GM19043 (cell line): Measurements from ENCODE around the gene HPS6.

ENCODE experiments used
- ATAC-seq: cut with Tn5 transposase; IDR thresholded peaks from one replicate; pipeline ENCODE4 v1.9.1; 2021; ENCODE audit warnings: low read depth; ENCODE audit not compliant: unreplicated experiment

Gene HPS6

DNA sequence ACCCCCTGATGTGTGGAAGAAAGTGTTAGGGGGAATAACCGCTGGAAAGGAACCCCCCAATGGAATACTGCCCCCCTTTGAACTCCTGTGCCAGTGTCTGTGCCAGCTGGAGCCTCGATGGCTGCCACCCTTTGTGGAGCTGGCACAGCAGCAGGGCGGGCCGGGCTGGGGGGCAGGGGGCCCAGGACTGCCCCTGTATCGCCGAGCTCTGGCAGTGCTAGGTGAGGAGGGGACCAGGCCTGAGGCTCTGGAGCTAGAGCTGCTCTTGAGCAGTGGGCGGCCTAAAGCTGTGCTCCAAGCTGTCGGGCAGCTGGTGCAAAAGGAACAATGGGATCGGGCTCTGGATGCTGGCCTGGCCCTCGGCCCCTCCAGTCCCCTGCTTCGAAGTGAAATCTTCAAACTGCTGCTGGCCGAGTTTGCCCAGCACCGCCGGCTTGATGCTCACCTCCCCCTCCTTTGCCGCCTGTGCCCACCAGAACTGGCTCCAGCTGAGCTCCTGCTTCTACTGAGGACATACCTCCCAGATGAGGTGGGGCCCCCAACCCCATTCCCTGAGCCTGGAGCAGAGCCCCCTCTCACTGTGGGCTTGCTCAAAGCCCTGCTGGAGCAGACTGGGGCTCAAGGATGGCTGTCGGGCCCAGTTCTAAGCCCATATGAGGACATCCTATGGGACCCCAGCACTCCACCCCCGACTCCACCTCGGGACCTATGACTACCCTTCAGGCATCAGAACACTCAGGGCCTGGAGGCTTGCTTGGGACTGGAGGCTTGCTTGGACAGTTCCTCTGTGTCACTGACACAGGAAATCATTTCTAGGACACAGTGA is 2.2 kb downstream of the HPS6 start:
- no peak for ATAC-seq

DNA sequence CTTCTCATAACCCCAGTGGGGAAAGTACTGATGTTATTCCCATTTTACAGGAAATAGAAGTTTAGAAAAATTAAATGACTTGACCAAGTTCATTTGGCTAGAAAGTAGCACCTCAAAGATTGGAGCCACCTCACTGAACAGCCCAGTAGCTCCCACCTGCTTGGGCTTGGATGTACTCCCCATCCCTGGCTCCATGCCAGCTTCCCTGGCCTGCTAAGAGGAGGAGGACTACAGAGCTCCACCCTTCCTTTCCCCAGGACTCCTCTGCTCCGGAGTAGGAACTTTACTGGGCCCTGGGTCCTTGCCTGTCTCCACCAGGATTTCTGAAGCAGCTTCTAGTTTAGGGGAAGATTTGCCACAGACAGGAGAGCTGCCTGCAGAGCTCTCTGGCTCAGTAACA is 3.1 kb downstream of the HPS6 start:
- no peak for ATAC-seq

DNA sequence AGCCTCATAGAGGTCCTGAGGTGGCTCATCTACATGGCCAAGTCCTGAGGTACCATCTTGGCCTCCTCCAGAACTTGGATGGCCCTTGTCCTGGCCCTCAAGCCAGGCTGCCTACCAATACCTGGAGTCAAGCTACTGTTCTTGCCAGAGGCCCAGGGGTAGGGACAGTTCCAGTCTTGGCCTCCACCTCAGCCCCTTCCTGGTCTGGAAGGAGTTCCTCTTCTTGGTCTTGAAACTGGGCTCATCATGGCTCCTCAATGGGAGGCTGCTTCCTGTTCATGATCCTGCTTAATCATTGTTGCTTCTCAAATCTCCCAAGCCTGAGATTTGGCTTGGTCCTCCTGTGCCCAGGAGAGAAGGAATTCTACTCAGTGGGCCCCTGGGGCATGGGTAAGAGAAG is 3.9 kb downstream of the HPS6 start:
- ATAC-seq: no peak

DNA sequence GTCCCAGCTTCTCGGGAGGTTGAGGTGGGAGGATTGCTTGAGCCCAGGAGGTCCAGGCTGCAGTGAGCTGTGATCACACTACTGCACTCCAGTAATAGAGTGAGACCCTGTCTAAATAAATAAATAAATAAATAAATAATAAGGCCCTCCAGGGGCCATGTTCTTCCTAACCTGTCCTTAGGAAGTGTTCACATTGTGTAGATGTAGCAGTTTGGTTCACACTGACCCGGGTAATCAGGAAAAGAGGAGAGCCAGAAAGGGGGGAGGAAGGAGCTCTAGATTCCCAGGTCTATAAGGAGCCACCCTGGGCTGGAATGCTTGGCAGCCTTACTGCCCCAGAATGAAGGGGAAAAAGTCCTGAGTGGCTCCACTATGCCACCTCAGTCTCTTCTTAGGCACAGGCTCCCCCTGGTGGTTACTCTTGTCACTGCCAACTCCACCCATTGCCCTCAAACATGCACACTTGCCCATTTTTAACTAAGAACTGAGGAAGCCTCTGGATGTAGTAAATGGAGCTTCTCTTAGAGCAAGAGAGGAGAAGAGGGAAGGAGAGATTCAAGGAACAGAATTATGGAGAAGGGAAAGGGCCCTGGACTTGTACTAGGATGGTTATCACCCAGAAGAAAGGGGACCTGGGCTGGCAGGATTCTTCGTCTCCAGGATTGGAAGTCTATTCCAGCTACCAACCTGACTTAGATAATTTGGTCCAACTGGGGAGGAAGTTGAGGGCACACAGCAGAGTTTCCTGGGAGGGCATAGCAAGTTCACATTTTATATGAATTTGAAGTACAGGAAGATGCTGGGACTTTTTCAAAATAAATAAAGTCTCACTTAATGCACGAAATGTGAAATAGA is 7.8 kb downstream of the HPS6 start:
- ATAC-seq: peak; percentile 63

DNA sequence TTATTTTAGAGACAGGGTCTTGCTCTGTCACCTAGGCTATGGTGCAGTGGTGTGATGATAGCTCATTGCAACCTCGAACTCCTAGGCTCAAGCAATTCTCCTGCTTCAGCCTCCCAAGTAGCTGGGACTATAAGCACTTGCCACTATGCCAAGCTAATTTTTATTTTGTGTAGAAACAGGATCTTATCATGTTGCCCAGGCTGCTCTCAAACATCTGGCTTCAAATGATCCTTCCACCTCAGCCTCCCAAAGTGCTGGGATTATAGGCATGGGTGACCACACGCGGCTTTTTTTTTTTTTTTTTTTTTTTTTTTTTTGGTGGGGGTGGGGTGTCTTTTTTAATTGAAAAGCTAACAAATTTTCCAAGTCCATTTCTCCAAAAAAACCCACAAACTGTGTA is 18.4 kb downstream of the HPS6 start:
- ATAC-seq: no peak

DNA sequence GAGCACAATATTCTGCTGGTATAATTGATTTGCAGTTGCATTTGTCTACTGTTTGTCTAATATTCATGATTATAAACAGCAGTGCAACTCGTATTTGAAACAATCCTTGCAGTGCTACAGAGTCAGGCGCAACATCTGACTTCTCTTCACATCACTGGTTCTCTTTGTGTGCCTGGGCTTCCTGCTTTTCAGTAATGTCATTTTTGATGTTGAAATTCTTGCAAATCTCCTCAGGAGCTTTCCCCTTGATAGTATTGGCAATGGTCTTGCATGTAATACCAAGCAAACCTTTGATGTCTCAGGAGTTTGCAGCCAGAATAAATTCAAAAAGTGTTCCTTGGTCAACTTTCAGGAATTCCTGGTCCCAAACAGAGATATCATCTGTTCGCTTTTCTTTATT is 20.2 kb downstream of the HPS6 start:
- no peak for ATAC-seq

DNA sequence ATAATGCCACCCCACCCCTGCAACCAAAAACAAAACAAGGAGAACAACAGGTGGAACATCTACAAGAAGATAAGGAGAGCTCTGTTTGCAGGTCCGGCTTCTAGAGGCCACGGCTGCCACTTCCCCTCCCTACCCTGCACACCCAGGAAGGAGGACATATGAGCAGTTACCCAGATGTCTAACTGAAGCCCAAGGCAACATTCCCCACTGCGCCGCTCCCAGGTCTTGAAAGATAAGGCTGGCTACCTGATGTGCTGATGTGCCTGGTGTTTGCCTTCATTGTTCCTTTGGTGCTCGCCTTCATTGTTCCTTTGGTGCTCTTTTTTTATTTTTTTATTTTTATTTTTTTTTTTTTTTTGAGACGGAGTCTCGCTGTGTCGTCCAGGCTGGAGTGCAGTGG is 21.0 kb downstream of the HPS6 start:
- ATAC-seq: no peak

DNA sequence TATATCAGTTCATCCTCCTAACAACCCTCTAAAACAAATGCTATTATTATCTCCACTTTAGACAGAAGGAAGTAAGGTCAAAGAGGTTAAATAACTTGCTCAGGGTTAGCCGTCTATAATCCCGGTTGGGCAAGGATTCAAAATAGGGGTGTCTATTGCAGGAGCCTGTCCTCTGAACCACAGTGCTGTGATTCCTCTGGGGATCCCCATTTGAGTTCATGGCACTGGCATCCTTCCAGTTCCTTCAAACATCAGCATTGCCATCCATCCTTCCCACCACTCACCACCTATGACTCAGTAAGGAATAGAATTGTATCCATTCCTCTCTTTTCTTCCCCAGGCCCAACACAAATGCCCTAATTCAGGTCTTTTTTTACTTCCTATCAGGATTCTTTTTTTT is 25.6 kb downstream of the HPS6 start:
- no peak for ATAC-seq

DNA sequence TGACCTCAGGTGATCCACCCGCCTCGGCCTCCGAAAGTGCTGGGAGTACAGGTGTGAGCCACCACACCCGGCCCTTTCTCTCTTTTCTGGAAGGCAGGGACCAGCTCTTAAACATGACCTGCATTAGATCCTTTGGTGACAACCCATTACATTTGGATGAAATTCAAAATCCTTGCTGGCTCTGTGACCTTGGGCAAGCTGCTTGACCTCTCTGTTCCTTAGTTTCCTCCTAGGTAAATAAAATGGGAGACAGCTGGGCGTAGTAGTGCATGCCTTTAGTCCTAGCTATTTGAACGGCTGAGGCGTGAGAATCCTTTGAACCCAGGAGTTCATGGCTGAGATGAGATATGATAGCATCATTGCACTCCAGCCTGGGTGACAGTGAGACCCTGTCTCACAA is 31.3 kb downstream of the HPS6 start:
- no peak for ATAC-seq

DNA sequence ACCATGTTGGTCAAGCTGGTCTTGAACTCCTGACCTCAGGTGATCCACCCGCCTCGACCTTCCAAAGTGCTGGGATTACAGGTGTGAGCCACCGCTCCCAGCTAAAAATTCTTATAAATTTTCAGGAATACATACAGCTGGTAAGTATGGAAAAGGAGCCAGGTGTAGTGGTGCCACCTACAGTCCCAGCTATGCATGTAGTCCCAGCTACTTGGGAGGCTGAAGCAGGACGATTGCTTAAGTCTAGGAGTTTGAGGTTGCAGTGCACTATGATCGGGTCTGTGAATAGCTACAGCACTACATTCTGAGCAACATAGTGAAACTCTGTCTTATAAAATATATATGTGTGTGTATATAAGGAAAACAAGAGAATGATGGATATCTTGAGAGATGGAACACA is 36.0 kb downstream of the HPS6 start:
- ATAC-seq: no peak

DNA sequence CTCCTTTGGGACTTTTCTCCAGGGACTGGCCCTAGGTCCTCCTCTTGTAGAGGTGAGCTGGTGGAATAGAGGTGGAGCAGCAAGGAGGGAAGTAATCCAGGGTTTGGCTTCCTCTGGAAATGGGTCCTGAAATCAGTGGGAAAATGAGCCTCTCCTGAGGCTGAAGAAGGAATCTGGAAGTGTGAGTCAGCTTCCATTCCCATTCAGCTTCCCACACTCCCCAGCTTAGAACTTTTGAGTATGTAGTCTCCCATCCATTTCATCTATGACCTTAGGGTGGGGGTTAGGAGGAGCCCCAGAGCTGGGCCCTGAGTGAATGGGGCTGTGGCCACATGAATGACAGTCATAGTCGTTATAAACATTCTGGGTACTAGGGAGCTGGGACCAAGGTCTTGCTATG is 37.3 kb downstream of the HPS6 start:
- ATAC-seq: no peak

DNA sequence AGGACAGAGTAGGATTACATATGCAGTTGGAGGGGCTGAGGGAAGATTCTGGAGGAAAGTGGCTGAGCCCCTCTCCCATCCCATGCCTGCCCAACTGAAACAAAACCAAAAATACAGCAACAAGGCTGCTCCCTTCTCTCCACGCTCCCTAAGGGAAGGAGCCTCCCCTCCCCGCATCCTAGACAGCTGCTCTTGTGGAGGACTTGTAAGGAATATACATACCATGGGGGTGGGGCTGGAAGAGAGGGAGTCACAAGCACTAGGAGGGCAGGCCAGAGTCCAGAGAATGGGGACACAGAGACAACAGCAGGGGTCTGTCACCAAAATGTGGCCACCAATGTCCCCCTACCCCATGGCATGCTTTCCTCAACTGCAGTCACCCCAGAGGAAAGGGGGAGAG is 41.8 kb downstream of the HPS6 start:
- no peak for ATAC-seq

DNA sequence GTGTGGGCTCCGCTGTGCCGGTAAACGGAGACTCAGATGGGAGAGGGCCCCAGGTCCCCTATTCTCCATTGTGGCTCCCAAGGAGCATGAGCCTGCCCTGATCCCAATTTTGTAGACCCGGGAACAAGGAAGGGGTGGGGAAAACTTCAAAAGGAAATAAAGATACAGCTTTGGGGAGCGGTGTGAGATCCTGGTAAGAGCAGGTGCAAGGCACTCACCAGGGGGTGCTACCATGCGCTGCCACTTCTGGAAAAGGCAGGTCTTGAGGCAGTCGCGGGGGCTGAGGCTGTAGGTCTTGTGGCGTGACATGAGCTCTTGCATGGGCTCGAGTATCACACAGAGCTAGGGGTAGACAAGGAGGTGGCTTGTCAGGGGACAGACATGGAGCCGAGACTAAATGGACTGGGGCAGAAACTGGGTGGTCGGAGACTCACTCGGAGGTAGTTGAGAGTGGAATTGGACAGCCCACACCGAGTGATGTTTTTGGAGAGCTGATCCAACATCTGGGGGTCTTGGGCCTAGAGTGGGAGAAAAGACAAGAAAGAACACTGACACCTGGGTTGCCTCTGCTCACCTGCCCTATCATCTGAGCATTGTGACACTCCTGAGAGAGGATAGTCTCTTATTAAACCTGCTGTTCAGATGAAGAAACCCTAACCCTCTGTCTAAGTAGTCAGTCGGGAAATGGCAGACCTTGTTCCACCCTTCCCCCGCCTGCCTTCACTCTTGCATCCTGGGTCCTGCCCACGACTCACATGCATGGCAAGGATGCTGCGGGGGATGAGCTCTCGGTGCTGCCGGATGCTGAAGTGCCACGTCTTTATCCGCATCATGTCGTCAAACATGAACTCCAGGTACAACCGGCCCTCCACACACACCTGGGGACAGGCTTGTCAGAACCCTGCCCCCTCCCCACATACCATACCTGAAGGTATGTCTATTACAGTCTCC is 44.3 kb downstream of the HPS6 start:
- no peak for ATAC-seq

DNA sequence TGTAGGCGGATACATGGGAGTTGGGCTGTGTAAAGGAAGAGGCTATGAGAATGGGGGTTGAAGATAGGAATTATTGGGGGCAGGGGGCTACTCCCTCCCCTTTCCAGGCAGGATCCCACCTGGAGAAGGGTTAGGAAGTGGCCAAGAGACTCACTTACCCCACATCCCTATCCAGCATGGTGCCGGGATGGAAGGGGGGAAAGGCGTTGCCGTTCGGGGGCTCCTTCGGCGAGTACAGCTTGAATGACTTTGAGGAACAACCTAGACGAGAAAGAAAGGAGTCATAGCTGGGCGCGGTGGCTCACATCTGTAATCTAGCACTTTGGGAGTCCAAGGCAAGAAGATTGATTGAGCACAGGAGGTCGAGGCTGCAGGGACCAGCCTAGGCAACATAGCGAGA is 46.1 kb downstream of the HPS6 start:
- ATAC-seq: no peak

DNA sequence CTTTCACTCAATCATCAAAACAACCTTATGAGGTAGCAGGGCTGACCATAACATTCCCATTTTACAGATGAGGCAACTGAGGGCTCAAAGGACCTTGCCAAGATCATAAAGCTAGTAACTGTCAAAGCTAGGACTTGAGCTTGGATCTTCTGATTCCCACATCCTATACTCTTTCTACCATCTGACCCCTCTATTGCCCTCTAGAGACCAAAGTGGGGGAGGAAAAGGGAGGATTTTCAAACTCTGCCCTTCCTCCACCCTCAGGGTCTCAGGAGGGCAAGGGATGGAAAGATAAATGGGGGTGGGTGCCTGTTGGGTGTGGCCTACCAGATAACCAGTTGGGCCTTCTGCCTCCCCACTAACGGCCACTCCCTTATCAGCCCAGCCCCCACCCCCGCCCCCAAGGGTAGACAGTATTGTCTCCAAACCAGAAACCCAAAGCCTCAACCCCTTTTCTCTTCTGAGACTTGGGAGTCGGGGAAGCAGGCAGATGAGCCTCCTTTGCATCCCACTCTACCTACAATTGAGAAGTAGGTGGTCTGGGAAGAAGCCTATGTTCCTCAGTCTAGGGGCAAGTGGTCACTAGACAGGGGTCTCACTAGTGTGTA is 47.2 kb downstream of the HPS6 start:
- no peak for ATAC-seq

DNA sequence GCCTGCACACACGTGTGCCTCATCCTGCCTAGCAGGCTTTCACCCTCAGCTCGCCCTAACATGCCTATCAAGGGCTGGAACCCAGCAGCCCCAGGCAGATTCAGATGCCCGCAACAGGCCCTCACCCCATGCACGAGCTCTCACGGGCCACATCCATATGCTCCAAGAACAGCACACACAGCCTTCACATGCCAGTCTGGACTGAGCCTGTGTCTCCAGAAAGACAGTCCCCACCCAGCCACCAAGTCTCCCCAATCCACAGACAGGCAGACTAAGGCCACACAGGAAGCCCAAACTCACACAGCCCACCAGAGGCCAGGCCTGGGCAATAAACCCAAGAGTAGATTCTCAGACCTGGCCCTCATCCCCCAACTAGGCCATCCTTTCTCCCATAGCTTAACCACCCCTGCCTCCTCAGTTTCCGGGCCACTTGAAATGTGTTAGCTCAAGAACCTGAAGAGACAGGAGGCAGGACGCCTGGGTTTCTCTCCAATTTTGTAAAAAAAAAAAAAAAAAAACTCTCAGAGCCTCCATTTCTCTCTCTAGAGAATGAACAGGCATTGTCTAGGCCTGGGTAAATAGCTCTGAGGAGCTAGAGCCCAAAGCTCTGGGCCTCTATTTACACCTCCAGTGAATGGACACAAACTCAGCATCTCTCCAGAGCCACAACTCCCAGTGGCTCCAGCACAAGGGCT is 48.3 kb downstream of the HPS6 start:
- ATAC-seq: no peak

DNA sequence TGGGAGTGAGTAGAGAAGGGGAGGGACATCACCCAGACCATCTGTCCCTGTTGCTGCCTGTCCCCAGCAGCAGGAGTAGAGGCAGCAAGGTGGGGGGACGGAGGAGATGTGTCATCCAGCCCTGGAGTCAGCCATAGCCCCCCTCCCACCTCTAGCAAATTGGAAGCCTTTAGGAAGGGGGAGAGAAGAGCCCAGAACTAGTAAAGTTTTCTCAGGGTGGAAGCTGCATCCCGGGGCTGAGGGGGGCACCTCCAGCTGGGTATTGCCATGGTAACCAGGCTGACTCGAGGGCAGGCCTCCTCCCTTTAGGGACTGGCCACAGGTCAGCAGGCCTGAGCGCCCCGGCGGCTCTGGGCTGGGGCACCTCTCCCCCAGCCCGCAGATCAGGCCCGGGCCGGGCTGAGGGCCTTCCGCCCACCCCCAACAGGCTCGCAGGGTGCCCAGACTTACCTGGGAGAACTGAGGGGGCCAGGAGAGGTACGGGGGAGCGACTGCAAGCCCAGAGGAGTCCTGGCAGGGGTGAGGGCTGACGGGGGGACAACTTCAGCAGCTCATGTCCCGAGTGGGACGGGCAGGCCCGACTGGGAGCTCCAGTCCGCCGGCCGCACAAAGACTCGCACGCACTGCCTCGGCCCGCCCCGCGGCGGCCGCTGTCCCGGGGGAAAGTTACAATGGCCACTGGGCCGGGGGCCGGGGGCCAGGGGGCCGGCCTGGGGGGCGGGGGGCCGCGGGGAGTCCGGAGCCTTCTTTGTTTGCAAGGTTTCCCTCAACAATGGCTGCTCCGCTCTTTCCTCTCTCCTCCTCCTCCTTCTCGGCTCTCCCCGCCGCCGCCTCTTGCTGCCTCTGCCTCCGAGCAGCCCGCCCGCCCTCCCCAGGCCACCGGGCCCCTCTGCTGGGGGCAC is 49.1 kb downstream of the HPS6 start:
- peak; percentile 6 for ATAC-seq

DNA sequence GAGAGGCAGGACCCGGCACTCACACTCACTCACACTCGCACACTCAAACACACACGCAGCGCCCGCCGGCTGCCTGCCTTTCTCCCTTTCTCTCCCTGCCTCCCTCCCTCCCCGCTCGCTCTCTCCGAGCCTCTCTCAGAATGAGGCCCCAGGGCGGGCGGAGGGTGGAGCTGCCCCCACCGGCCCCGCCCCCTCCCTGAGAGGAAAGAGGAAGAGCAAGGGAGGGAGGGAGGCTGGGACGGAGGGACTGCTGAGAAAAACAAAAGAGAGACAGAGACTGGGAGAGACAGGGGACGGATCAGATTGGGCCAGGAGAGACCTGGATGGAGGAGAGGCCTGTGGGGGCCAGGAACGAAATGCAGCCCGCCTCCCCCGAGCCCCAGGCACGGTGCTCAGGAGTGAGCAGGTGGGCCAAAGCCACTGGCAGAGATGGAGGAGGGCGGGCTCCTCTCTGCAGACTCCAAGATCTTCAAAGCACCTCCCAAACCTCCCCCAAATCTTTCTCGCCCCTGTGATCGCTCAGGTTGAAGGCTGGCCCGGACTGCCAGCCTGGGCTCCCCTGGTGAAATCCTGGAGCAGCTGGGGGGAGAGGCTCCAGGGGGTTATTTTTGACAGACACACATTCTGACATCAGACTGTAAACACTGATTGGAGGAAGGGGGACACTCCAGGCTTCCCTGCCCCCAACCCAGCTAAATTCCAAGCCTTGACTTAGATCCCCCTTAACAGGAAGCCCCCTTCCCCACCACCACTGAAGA is 49.9 kb downstream of the HPS6 start:
- peak; percentile 58 for ATAC-seq
